K562 (cell line): ENCODE data around the gene MIEN1. TPM values are rescaled to one million over a fixed set of nuclear protein-coding genes. Genes with fewer than 3 reads are reported as not detected.

Source experiments
- FUS ChIP-seq: fragments of 200-400 bp; formaldehyde crosslinking; optimal IDR thresholded peaks from 2 replicates; pipeline ENCODE3; 2017; ENCODE audit warnings: low read depth, low read length
- PHTF2 ChIP-seq: fragments of 250-450 bp; sonication (Bioruptor Pico); IDR thresholded peaks from 2 replicates; pipeline ENCODE4 v1.5.0; 2021; ENCODE audit warnings: mild to moderate bottlenecking
- RBM39 ChIP-seq: fragments of 200-400 bp; formaldehyde crosslinking; optimal IDR thresholded peaks from 2 replicates; pipeline ENCODE3; 2018; ENCODE audit warnings: low read depth, low read length
- polyA plus RNA-seq, 8 experiments: library from polyadenylated mRNA; depleted of rRNA in 4 of 8; stranded (reverse) in 5 of 8; unstranded in 3 of 8; fragments of >200 nt; fragmentation: Nextera tagmentation in 2 of 8; fragmentation: Illumina TruSeq in 1 of 8; extraction: Ambion mirVana in 2 of 8; extraction: Trizol in 1 of 8; gene quantifications; 2 replicates each; pipeline versions ENCODE4 v1.2.1 to v1.2.3, GENCODE V29; 2011 to 2014; ENCODE audit warnings: inconsistent platforms in 1 of 8, missing spikeins in 1 of 8
- total RNA-seq, 7 experiments: library from RNA; depleted of rRNA in 6 of 7; stranded (reverse); fragments of >200 nt in 6 of 7; fragmentation: Illumina TruSeq in 2 of 7; extraction: Trizol in 2 of 7; gene quantifications; 2 replicates each; pipeline versions ENCODE4 v1.2.1 to v1.2.3, GENCODE V29; 2011 to 2021; ENCODE audit warnings: low replicate concordance in 1 of 7
- TF ChIP-seq, protein P1 (sequence below), 2 experiments: fragments of 450-650 bp in 1 of 2; sonication (generic) in 1 of 2; formaldehyde crosslinking in 1 of 2; IDR thresholded peaks; 2 replicates each; pipeline versions ENCODE4 v1.7.1 to v1.9.0; 2016 to 2022; ENCODE audit warnings: inconsistent platforms in 1 of 2, mild to moderate bottlenecking in 1 of 2, missing genetic modification reagents in 1 of 2

MIEN1 gene
- total and polyA plus RNA-seq, 9 of the 15 experiments (the other 6 are each of a cell fraction or from before 2014, with no cell fraction given) = 61.3 to 142 (median 78.9) TPM

DNA sequence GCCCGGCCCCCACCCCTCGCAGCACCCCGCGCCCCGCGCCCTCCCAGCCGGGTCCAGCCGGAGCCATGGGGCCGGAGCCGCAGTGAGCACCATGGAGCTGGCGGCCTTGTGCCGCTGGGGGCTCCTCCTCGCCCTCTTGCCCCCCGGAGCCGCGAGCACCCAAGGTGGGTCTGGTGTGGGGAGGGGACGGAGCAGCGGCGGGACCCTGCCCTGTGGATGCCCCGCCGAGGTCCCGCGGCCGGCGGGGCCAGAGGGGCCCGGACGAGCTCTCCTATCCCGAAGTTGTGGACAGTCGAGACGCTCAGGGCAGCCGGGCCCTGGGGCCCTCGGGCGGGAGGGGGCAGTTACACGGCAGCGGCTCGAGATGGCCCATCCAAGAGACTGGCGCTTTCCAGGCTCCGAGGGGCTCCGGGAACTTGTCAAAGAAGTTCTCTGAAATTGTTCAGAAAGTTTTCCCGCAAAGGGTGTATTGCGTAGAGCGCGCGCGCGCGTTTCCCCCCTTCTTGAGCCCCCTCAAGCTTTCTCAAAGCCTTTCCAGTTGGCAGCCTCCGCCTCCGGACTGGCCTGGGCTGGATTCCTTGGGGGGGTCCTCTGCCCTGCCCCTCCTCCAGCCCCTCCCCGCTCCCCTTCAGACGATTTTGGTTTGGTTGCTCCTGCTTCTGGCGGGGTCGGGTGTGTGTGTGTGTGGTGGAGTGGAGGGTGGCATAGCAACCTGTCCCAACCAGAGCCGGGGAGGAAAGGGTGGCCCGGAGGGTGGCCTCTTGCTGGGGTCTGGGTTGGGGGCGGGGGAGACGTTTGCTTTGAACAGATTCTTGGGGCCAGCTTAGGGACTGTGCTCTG, 30.0 kb downstream of the MIEN1 start (continued):
- TF ChIP-seq, protein P1, sequence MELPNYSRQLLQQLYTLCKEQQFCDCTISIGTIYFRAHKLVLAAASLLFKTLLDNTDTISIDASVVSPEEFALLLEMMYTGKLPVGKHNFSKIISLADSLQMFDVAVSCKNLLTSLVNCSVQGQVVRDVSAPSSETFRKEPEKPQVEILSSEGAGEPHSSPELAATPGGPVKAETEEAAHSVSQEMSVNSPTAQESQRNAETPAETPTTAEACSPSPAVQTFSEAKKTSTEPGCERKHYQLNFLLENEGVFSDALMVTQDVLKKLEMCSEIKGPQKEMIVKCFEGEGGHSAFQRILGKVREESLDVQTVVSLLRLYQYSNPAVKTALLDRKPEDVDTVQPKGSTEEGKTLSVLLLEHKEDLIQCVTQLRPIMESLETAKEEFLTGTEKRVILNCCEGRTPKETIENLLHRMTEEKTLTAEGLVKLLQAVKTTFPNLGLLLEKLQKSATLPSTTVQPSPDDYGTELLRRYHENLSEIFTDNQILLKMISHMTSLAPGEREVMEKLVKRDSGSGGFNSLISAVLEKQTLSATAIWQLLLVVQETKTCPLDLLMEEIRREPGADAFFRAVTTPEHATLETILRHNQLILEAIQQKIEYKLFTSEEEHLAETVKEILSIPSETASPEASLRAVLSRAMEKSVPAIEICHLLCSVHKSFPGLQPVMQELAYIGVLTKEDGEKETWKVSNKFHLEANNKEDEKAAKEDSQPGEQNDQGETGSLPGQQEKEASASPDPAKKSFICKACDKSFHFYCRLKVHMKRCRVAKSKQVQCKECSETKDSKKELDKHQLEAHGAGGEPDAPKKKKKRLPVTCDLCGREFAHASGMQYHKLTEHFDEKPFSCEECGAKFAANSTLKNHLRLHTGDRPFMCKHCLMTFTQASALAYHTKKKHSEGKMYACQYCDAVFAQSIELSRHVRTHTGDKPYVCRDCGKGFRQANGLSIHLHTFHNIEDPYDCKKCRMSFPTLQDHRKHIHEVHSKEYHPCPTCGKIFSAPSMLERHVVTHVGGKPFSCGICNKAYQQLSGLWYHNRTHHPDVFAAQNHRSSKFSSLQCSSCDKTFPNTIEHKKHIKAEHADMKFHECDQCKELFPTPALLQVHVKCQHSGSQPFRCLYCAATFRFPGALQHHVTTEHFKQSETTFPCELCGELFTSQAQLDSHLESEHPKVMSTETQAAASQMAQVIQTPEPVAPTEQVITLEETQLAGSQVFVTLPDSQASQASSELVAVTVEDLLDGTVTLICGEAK (IDR thresholded peaks at IDR 0.05) = no peak
- TF ChIP-seq, protein P1 (CRISPR knock-in tag; IDR thresholded peaks at IDR 0.05) = no peak
- TF ChIP-seq PHTF2 (CRISPR knock-in tag) (no peak), RBM39 (no peak), FUS (no peak)
